Body of pancreas (tissue), 4 donors: ENCODE measurements around the gene RRM2. TPM values are rescaled to one million over a fixed set of nuclear protein-coding genes. Genes with fewer than 3 reads are reported as not detected.

Experiments
- ATAC-seq: fragments of 150-250 bp; one replicate; pipeline ENCODE4 v1.9.1; 2016
- DNase-seq, 4 donors: peaks; one replicate each; pipeline ENCODE4 v3.0.0-alpha.2; 2019
- H3K27ac ChIP-seq, 4 donors: fragments of 200-600 bp; sonication (generic); 1 replicate in 3 of 4; 2 replicates in 1 of 4; pipeline versions ENCODE4 v1.5.1 to v1.6.1; 2016 to 2019; ENCODE audit warnings: mild to moderate bottlenecking in 1 of 4, mixed read lengths in 1 of 4, moderate library complexity in 1 of 4
- H3K27me3 ChIP-seq, 2 donors: fragments of 200-600 bp; sonication (generic); one replicate each; pipeline ENCODE4 v1.6.0; 2016; ENCODE audit warnings: mild to moderate bottlenecking in 1 of 2
- H3K36me3 ChIP-seq, 2 donors: fragments of 200-600 bp; sonication (generic); replicated peaks in 1 of 2; 2 replicates each; pipeline ENCODE4 v1.5.1; 2016; ENCODE audit warnings: low read depth in 2 of 2; ENCODE audit not compliant: insufficient read depth in 1 of 2
- H3K4me1 ChIP-seq: fragments of 200-600 bp; sonication (generic); one replicate; pipeline ENCODE4 v1.6.0; 2016
- H3K4me3 ChIP-seq, 2 donors: fragments of 200-600 bp; sonication (generic); 1 replicate in 1 of 2; 2 replicates in 1 of 2; pipeline ENCODE4 v1.5.1; 2016 to 2019
- H3K9me3 ChIP-seq, 3 donors: fragments of 200-600 bp; sonication (generic); 1 replicate in 2 of 3; 2 replicates in 1 of 3; pipeline ENCODE4 v1.5.1; 2016
- CTCF ChIP-seq, 7 experiments: fragments of 450-650 bp in 4 of 7; fragments of 200-600 bp in 3 of 7; sonication (generic) in 3 of 7; IDR thresholded peaks; one replicate each; pipeline ENCODE4 v1.5.1; 2016 to 2019; ENCODE audit warnings: antibody characterized with exemption in 7 of 7
- POLR2A ChIP-seq, 3 donors: fragments of 450-650 bp; IDR thresholded peaks; one replicate each; pipeline ENCODE4 v1.6.1; 2016; ENCODE audit warnings: antibody characterized with exemption in 3 of 3, mild to moderate bottlenecking in 2 of 3
- WGBS, 2 donors: methylation state at CpG; one replicate each; pipeline ENCODE4 v1.1.5; 2017; 5-methylcytosine and 5-hydroxymethylcytosine counted together
- intact Hi-C: fragments of 100-400 bp; cut with DNase I; formaldehyde crosslinking; loops from one replicate; pipeline ENCODE4 v1.15.1; 2023
- total RNA-seq, 2 donors: library from RNA; depleted of rRNA; stranded (reverse); fragments of >200 nt; gene quantifications; one replicate each; pipeline ENCODE4 v1.1.0, GENCODE V29; 2016

Gene RRM2
- total RNA-seq, 2 donors from 2014 or later, result not detected

- intact Hi-C loops, result no loop called here
- Histone ChIP-seq H3K4me1 (peaks cover 34% of the 10 kb centered on the region), H3K9me3 (no peaks in the 10 kb centered on the region), H3K36me3 (no peaks in the 10 kb centered on the region), H3K27ac (peak overlapping the region; percentile 81 to 92 (median 87)), H3K4me3 (peak overlapping the region in 1 of 2 donors; percentile 47), H3K27me3 (no peaks in the 10 kb centered on the region)
- no peak for ATAC-seq
- WGBS, 2 donors, result 53 to 66% methylated on average over 8 to 14 of the region's 14 CpGs
- DNase-seq, result no peak
- TF ChIP-seq POLR2A (IDR thresholded peaks at IDR 0.05) (no peak), CTCF (IDR thresholded peaks at IDR 0.05) (no peak)
Observed at GRCh38 chr2:10119601-10120157, 2.9 kb upstream of the RRM2 start.

- H3K27ac ChIP-seq, result peak overlapping the region; percentile 81 to 92 (median 87)
- TF ChIP-seq CTCF (IDR thresholded peaks at IDR 0.05) (peak in 2 of 7 experiments; percentile 16 to 20), POLR2A (IDR thresholded peaks at IDR 0.05) (peak; percentile 34 to 81 (median 77))
- intact Hi-C loops, result no loop called here
- H3K4me3 ChIP-seq, result peak overlapping the region; percentile 47 to 68
- DNase-seq (peak; percentile 97 to 98 (median 97)), ATAC-seq (peak; percentile 92)
- 0 to 1% methylated on average over 31 to 56 of the region's 60 CpGs for WGBS, 2 donors
- peaks cover 34% of the 10 kb centered on the region for H3K4me1 ChIP-seq
- no peaks in the 10 kb centered on the region for H3K36me3 ChIP-seq
- no peaks in the 10 kb centered on the region for H3K9me3 ChIP-seq
- H3K27me3 ChIP-seq, result no peaks in the 10 kb centered on the region
Observed at GRCh38 chr2:10120158-10120876, 2.2 kb upstream of the RRM2 start.

- Histone ChIP-seq H3K27me3 (no peaks in the 10 kb centered on the region), H3K36me3 (no peaks in the 10 kb centered on the region), H3K4me1 (peaks cover 34% of the 10 kb centered on the region), H3K9me3 (no peaks in the 10 kb centered on the region), H3K4me3 (peak overlapping the region; percentile 47 to 68), H3K27ac (peak overlapping the region; percentile 81 to 92 (median 87))
- DNase-seq (peak in 3 of 4 donors; percentile 31 to 61 (median 48)), ATAC-seq (no peak)
- TF ChIP-seq POLR2A (IDR thresholded peaks at IDR 0.05) (no peak), CTCF (IDR thresholded peaks at IDR 0.05) (no peak)
- WGBS, 2 donors, result 12 to 13% methylated on average over 13 of the region's 13 CpGs
- intact Hi-C loops, result no loop called here
Observed at GRCh38 chr2:10120877-10121574, 1.5 kb upstream of the RRM2 start.

- no peak for ATAC-seq
- H3K36me3 ChIP-seq, result no peaks in the 10 kb centered on the region
- no peaks in the 10 kb centered on the region for H3K27me3 ChIP-seq
- H3K4me1 ChIP-seq, result peaks cover 40% of the 10 kb centered on the region
- H3K9me3 ChIP-seq, result no peaks in the 10 kb centered on the region
- H3K4me3 ChIP-seq, result no peak overlapping the region
- H3K27ac ChIP-seq, result no peak overlapping the region
- no peak for TF ChIP-seq POLR2A (IDR thresholded peaks at IDR 0.05)
- TF ChIP-seq CTCF (IDR thresholded peaks at IDR 0.05), result no peak
- DNase-seq, result no peak
- intact Hi-C loops, result no loop called here
- WGBS, 2 donors, result 36 to 46% methylated on average over 18 of the region's 18 CpGs
Observed at GRCh38 chr2:10123281-10123680, 742 bp downstream of the RRM2 start.
